ENCODE measurements around the gene LYAR.

The LYAR gene

DNA sequence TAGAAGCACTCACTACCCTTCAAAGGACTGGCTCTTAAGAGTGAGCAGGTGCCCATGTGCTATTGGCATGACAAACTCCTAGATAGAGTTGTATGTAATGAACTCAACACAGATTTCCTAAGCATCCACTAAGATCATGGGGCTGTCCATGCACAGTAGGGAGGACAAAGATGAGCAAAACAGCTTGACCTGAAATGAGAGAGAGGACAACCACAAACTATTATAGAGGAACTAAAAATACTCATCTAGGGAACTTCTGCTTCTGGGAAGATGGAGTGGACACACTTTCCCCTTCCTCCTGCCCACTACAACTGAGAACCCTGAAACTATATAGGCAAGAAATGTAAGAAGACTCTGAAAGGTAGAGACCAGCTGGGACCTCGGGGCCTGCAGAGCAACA lies 21.2 kb downstream of the LYAR start:
- Histone ChIP-seq H3K27me3 (ENCODE audit: insufficient read depth, low read length) (no peaks in the 10 kb centered on the region), H4K91ac (ENCODE audit: low read depth, low read length) (no peak overlapping the region), H3K4me1 (ENCODE audit: control insufficient read depth in 1 of 2, insufficient read depth in 2 of 2, low read length in 2 of 2) (no peaks in the 10 kb centered on the region), H3K9ac (ENCODE audit: low read length) (no peak overlapping the region), H2AK5ac (ENCODE audit: low read length) (no peak overlapping the region), H2BK12ac (ENCODE audit: low read length) (no peak overlapping the region), H2BK5ac (ENCODE audit: low read depth, low read length, poor library complexity) (no peak overlapping the region), H3K18ac (ENCODE audit: low read length) (no peak overlapping the region), H3K9me3 (ENCODE audit: insufficient read depth, low read depth, low read length) (no peaks in the 10 kb centered on the region), H3K14ac (ENCODE audit: low read length) (no peak overlapping the region), H2AFZ (ENCODE audit: insufficient read depth, low read length, poor library complexity) (no peak overlapping the region), H3K4ac (ENCODE audit: low read depth, low read length) (no peak overlapping the region), H3K36me3 (ENCODE audit: control insufficient read depth in 1 of 2, insufficient read depth in 2 of 2, low read length in 2 of 2) (peaks cover 16 to 28% of the 10 kb centered on the region in 2 experiments), H3K4me2 (ENCODE audit: low read length) (no peak overlapping the region), H3K4me3 (ENCODE audit: low read depth, low read length) (no peak overlapping the region), H2BK120ac (ENCODE audit: insufficient read depth, low read length, poor library complexity) (no peak overlapping the region), H4K8ac (ENCODE audit: low read depth, low read length) (no peak overlapping the region), H4K12ac (ENCODE audit: low read depth, low read length) (no peak overlapping the region), H3K23ac (ENCODE audit: low read length) (no peak overlapping the region), H3K79me2 (ENCODE audit: control insufficient read depth, insufficient read depth, low read length, poor library complexity) (no peaks in the 10 kb centered on the region), H3K79me1 (ENCODE audit: low read length) (no peaks in the 10 kb centered on the region), H3K27ac (ENCODE audit: low read depth, low read length) (no peak overlapping the region)
- DNase-seq = no peak
- no CpG with 5 or more reads among the region's 1 CpG for WGBS (ENCODE audit: extremely low coverage, insufficient coverage, insufficient read length)

DNA sequence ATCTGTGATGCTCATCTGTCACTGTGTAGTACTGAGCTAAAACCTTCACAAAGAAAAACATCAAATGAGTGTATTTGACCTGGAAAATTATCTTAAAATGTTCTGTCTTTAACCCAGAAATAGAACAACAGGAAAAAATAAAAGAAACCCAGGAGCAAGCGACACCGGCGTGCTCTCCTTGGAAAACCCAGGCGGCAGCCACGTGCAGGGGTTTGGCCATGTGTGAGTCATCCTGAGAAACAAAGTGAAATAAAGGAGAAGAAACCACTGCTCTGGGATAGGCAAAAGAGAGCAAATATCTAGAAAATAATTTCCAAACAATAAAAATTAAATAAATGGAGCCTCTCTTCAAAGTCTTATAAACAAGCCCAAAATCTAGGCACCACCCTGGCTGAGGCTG lies 22.0 kb downstream of the LYAR start:
- H3K18ac ChIP-seq (ENCODE audit: low read length) = no peak overlapping the region
- WGBS (ENCODE audit: extremely low coverage, insufficient coverage, insufficient read length) = no CpG with 5 or more reads among the region's 5 CpGs
- H3K27me3 ChIP-seq (ENCODE audit: insufficient read depth, low read length) = no peaks in the 10 kb centered on the region
- no peak overlapping the region for H3K23ac ChIP-seq (ENCODE audit: low read length)
- no peaks in the 10 kb centered on the region for H3K79me1 ChIP-seq (ENCODE audit: low read length)
- no peak overlapping the region for H2BK120ac ChIP-seq (ENCODE audit: insufficient read depth, low read length, poor library complexity)
- H4K8ac ChIP-seq (ENCODE audit: low read depth, low read length) = no peak overlapping the region
- no peak for DNase-seq
- H2AFZ ChIP-seq (ENCODE audit: insufficient read depth, low read length, poor library complexity) = no peak overlapping the region
- no peaks in the 10 kb centered on the region for H3K9me3 ChIP-seq (ENCODE audit: insufficient read depth, low read depth, low read length)
- H4K91ac ChIP-seq (ENCODE audit: low read depth, low read length) = no peak overlapping the region
- H3K27ac ChIP-seq (ENCODE audit: low read depth, low read length) = no peak overlapping the region
- no peak overlapping the region for H2BK5ac ChIP-seq (ENCODE audit: low read depth, low read length, poor library complexity)
- H3K9ac ChIP-seq (ENCODE audit: low read length) = no peak overlapping the region
- no peak overlapping the region for H3K4ac ChIP-seq (ENCODE audit: low read depth, low read length)
- H3K4me2 ChIP-seq (ENCODE audit: low read length) = no peak overlapping the region
- H3K4me1 ChIP-seq (ENCODE audit: control insufficient read depth in 1 of 2, insufficient read depth in 2 of 2, low read length in 2 of 2) = no peaks in the 10 kb centered on the region
- no peak overlapping the region for H2AK5ac ChIP-seq (ENCODE audit: low read length)
- no peak overlapping the region for H2BK12ac ChIP-seq (ENCODE audit: low read length)
- H3K4me3 ChIP-seq (ENCODE audit: low read depth, low read length) = no peak overlapping the region
- H4K12ac ChIP-seq (ENCODE audit: low read depth, low read length) = no peak overlapping the region
- no peaks in the 10 kb centered on the region for H3K79me2 ChIP-seq (ENCODE audit: control insufficient read depth, insufficient read depth, low read length, poor library complexity)
- H3K14ac ChIP-seq (ENCODE audit: low read length) = no peak overlapping the region
- peaks cover 10 to 22% of the 10 kb centered on the region in 2 experiments for H3K36me3 ChIP-seq (ENCODE audit: control insufficient read depth in 1 of 2, insufficient read depth in 2 of 2, low read length in 2 of 2)

GRCh38 chr4:4260185-4260751 lies 29.7 kb downstream of the LYAR start:
- Histone ChIP-seq H3K4me2 (ENCODE audit: low read length) (no peak overlapping the region), H4K91ac (ENCODE audit: low read depth, low read length) (no peak overlapping the region), H3K18ac (ENCODE audit: low read length) (no peak overlapping the region), H3K14ac (ENCODE audit: low read length) (no peak overlapping the region), H3K9me3 (ENCODE audit: insufficient read depth, low read depth, low read length) (no peaks in the 10 kb centered on the region), H4K12ac (ENCODE audit: low read depth, low read length) (no peak overlapping the region), H3K4me3 (ENCODE audit: low read depth, low read length) (no peak overlapping the region), H3K4ac (ENCODE audit: low read depth, low read length) (no peak overlapping the region), H3K4me1 (ENCODE audit: control insufficient read depth in 1 of 2, insufficient read depth in 2 of 2, low read length in 2 of 2) (no peaks in the 10 kb centered on the region), H2AFZ (ENCODE audit: insufficient read depth, low read length, poor library complexity) (no peak overlapping the region), H3K79me2 (ENCODE audit: control insufficient read depth, insufficient read depth, low read length, poor library complexity) (no peaks in the 10 kb centered on the region), H3K36me3 (ENCODE audit: control insufficient read depth in 1 of 2, insufficient read depth in 2 of 2, low read length in 2 of 2) (no peaks in the 10 kb centered on the region), H3K23ac (ENCODE audit: low read length) (no peak overlapping the region), H4K8ac (ENCODE audit: low read depth, low read length) (no peak overlapping the region), H3K9ac (ENCODE audit: low read length) (no peak overlapping the region), H2AK5ac (ENCODE audit: low read length) (no peak overlapping the region), H2BK12ac (ENCODE audit: low read length) (no peak overlapping the region), H3K27me3 (ENCODE audit: insufficient read depth, low read length) (no peaks in the 10 kb centered on the region), H3K27ac (ENCODE audit: low read depth, low read length) (no peak overlapping the region), H3K79me1 (ENCODE audit: low read length) (no peaks in the 10 kb centered on the region), H2BK120ac (ENCODE audit: insufficient read depth, low read length, poor library complexity) (no peak overlapping the region), H2BK5ac (ENCODE audit: low read depth, low read length, poor library complexity) (no peak overlapping the region)
- no CpG with 5 or more reads among the region's 6 CpGs for WGBS (ENCODE audit: extremely low coverage, insufficient coverage, insufficient read length)
- peak in 1 of 2 donors; percentile 14 for DNase-seq

GRCh38 chr4:4259484-4260100 lies 30.4 kb downstream of the LYAR start:
- H3K79me1 ChIP-seq (ENCODE audit: low read length) = no peaks in the 10 kb centered on the region
- H3K4ac ChIP-seq (ENCODE audit: low read depth, low read length) = no peak overlapping the region
- no peaks in the 10 kb centered on the region for H3K79me2 ChIP-seq (ENCODE audit: control insufficient read depth, insufficient read depth, low read length, poor library complexity)
- WGBS (ENCODE audit: extremely low coverage, insufficient coverage, insufficient read length) = no CpG with 5 or more reads among the region's 9 CpGs
- no peak overlapping the region for H2BK12ac ChIP-seq (ENCODE audit: low read length)
- no peak overlapping the region for H3K9ac ChIP-seq (ENCODE audit: low read length)
- H3K18ac ChIP-seq (ENCODE audit: low read length) = no peak overlapping the region
- no peak overlapping the region for H2AFZ ChIP-seq (ENCODE audit: insufficient read depth, low read length, poor library complexity)
- H2BK5ac ChIP-seq (ENCODE audit: low read depth, low read length, poor library complexity) = no peak overlapping the region
- no peak overlapping the region for H4K12ac ChIP-seq (ENCODE audit: low read depth, low read length)
- H3K4me1 ChIP-seq (ENCODE audit: control insufficient read depth in 1 of 2, insufficient read depth in 2 of 2, low read length in 2 of 2) = no peaks in the 10 kb centered on the region
- no peak overlapping the region for H3K23ac ChIP-seq (ENCODE audit: low read length)
- H2BK120ac ChIP-seq (ENCODE audit: insufficient read depth, low read length, poor library complexity) = no peak overlapping the region
- H3K27ac ChIP-seq (ENCODE audit: low read depth, low read length) = no peak overlapping the region
- no peak overlapping the region for H4K91ac ChIP-seq (ENCODE audit: low read depth, low read length)
- H3K27me3 ChIP-seq (ENCODE audit: insufficient read depth, low read length) = no peaks in the 10 kb centered on the region
- no peak overlapping the region for H3K4me2 ChIP-seq (ENCODE audit: low read length)
- no peaks in the 10 kb centered on the region for H3K36me3 ChIP-seq (ENCODE audit: control insufficient read depth in 1 of 2, insufficient read depth in 2 of 2, low read length in 2 of 2)
- H2AK5ac ChIP-seq (ENCODE audit: low read length) = no peak overlapping the region
- H3K9me3 ChIP-seq (ENCODE audit: insufficient read depth, low read depth, low read length) = no peaks in the 10 kb centered on the region
- no peak overlapping the region for H4K8ac ChIP-seq (ENCODE audit: low read depth, low read length)
- DNase-seq = no peak
- H3K14ac ChIP-seq (ENCODE audit: low read length) = no peak overlapping the region
- no peak overlapping the region for H3K4me3 ChIP-seq (ENCODE audit: low read depth, low read length)

Data from trophoblast cell (in vitro differentiated cells and primary cell).